DOHH2 (cell line): ENCODE measurements around the gene LETM1.

Experiments used
- H3F3A ChIP-seq: fragments of 200-600 bp; sonication (generic), shearing (Covaris generic); 2 replicates; pipeline ENCODE4 v1.6.0; 2016; ENCODE audit warnings: antibody characterized with exemption, mild to moderate bottlenecking; ENCODE audit not compliant: control insufficient read depth, insufficient read depth
- H3K27ac ChIP-seq: fragments of 200-600 bp; sonication (generic); 2 replicates; pipeline ENCODE4 v1.5.1; 2014; ENCODE audit warnings: low read depth, mild to moderate bottlenecking, low read length, moderate library complexity
- H3K27me3 ChIP-seq: fragments of 200-600 bp; sonication (generic); 2 replicates; pipeline ENCODE4 v1.6.1; 2014; ENCODE audit warnings: mild to moderate bottlenecking, low read length, mixed read lengths; ENCODE audit not compliant: control insufficient read depth
- H3K36me3 ChIP-seq: fragments of 200-600 bp; sonication (generic); 2 replicates; pipeline ENCODE4 v1.6.1; 2014; ENCODE audit warnings: mild to moderate bottlenecking, low read length, moderate library complexity, mixed read lengths; ENCODE audit not compliant: control insufficient read depth
- H3K4me1 ChIP-seq: fragments of 200-600 bp; sonication (generic); 2 replicates; pipeline ENCODE4 v1.6.1; 2014; ENCODE audit warnings: mild to moderate bottlenecking, low read length, mixed read lengths; ENCODE audit not compliant: control insufficient read depth
- H3K4me2 ChIP-seq: fragments of 200-600 bp; sonication (generic); 2 replicates; pipeline ENCODE4 v1.6.0; 2014; ENCODE audit warnings: mild to moderate bottlenecking, low read length, moderate library complexity
- H3K4me3 ChIP-seq: fragments of 200-600 bp; sonication (generic); 2 replicates; pipeline ENCODE4 v1.5.1; 2014; ENCODE audit warnings: mild to moderate bottlenecking, low read length, mixed read lengths
- H3K79me2 ChIP-seq: fragments of 200-600 bp; sonication (generic); 2 replicates; pipeline ENCODE4 v1.6.1; 2014; ENCODE audit warnings: mild to moderate bottlenecking, low read length, mixed read lengths; ENCODE audit not compliant: control insufficient read depth
- H3K9me2 ChIP-seq: fragments of 200-600 bp; sonication (generic); replicated peaks from 2 replicates; pipeline ENCODE4 v1.6.1; 2014; ENCODE audit warnings: mild to moderate bottlenecking, low read length, mixed read lengths; ENCODE audit not compliant: control insufficient read depth
- H3K9me3 ChIP-seq: fragments of 200-600 bp; sonication (generic); 2 replicates; pipeline ENCODE4 v1.6.1; 2014; ENCODE audit warnings: antibody characterized with exemption, low read length, mixed read lengths; ENCODE audit not compliant: control insufficient read depth, insufficient read depth
- H4K20me1 ChIP-seq: fragments of 200-600 bp; sonication (generic); 2 replicates; pipeline ENCODE4 v1.6.0; 2014; ENCODE audit warnings: low read depth, mild to moderate bottlenecking, antibody characterized with exemption, low read length, moderate library complexity; ENCODE audit not compliant: control insufficient read depth, insufficient read depth
- CTCF ChIP-seq: fragments of 200-600 bp; sonication (generic); IDR thresholded peaks from one replicate; pipeline ENCODE4 v1.5.1; 2014; ENCODE audit warnings: antibody characterized with exemption, mild to moderate bottlenecking, low read depth, low read length; ENCODE audit not compliant: poor library complexity, severe bottlenecking
- EZH2phosphoT487 ChIP-seq: fragments of 200-600 bp; sonication (generic); IDR thresholded peaks from 2 replicates; pipeline ENCODE4 v1.6.1; 2017; ENCODE audit warnings: borderline replicate concordance, mild to moderate bottlenecking, antibody characterized with exemption, low read length, moderate library complexity, mixed read lengths

The LETM1 gene

DNA sequence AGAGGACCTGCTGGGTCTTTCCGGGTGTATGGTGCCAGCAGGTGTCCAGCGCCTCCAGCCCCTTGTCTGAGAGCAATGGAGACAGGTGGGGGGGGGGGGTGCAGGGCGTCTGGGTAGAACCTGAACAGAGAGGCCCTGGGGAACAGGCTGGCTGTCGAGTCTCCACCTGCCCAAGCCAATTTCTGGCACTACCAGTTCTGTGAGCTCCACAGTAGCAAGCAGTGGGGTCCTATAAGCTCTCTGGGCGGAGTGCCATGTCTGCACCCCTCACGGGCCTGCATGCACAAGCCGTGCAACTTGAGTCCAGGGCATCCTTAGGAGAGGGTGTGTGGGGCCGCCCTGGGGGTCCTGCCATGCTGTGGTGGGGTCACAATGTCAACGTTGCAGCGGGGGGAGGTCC, 72.9 kb downstream of the LETM1 start:
- Histone ChIP-seq H3K9me3 (no peaks in the 10 kb centered on the region), H3K36me3 (no peaks in the 10 kb centered on the region), H4K20me1 (no peaks in the 10 kb centered on the region), H3K27me3 (no peaks in the 10 kb centered on the region), H3K79me2 (no peaks in the 10 kb centered on the region), H3K9me2 (no peaks in the 10 kb centered on the region), H3K4me1 (no peaks in the 10 kb centered on the region; the same call in 1 of the 2 replicates), H3K27ac (no peak overlapping the region), H3K4me2 (no peak overlapping the region), H3K4me3 (no peak overlapping the region), H3F3A (no peaks in the 10 kb centered on the region)
- TF ChIP-seq EZH2phosphoT487: no peak
- no peak for TF ChIP-seq CTCF

DNA sequence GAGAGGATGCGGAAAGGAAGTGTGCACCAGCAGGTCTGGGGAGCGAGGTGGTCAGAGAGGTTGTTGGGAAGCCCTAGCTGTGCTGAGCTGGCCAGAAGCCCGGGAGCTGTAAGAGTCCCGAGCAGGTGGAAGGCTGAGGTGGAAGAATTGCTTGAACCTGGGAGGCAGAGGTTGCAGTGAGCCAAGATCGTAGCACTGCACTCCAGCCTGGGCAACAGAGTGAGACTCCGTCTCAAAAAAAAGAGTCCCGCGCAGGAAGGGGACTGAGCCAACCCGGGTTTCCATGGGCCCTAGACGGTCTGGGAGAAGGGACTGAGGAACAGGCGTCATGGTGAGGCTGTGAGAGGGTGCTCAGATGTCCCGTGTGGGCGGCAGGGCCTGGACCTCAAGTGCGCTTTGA, 75.5 kb downstream of the LETM1 start:
- Histone ChIP-seq H3K4me3 (no peak overlapping the region), H3K27me3 (0 out of 2 replicates have a peak, but pooled peaks cover 2% of the 10 kb centered on the region), H3K4me1 (no peaks in the 10 kb centered on the region; the same call in 1 of the 2 replicates), H3F3A (no peaks in the 10 kb centered on the region), H3K79me2 (no peaks in the 10 kb centered on the region), H3K9me2 (no peaks in the 10 kb centered on the region), H3K9me3 (no peaks in the 10 kb centered on the region), H3K4me2 (no peak overlapping the region), H4K20me1 (no peaks in the 10 kb centered on the region), H3K36me3 (no peaks in the 10 kb centered on the region), H3K27ac (no peak overlapping the region)
- no peak for TF ChIP-seq EZH2phosphoT487
- no peak for TF ChIP-seq CTCF

GRCh38 chr4:1779588-1780382, 76.2 kb downstream of the LETM1 start:
- H3K4me1 ChIP-seq: no peaks in the 10 kb centered on the region; the same call in 1 of the 2 replicates
- no peaks in the 10 kb centered on the region for H3K9me3 ChIP-seq
- H3K27me3 ChIP-seq: 0 out of 2 replicates have a peak, but pooled peaks cover 2% of the 10 kb centered on the region
- H4K20me1 ChIP-seq: no peaks in the 10 kb centered on the region
- no peak for TF ChIP-seq EZH2phosphoT487
- TF ChIP-seq CTCF: no peak
- no peak overlapping the region for H3K4me2 ChIP-seq
- no peak overlapping the region for H3K4me3 ChIP-seq
- H3K79me2 ChIP-seq: no peaks in the 10 kb centered on the region
- H3K36me3 ChIP-seq: no peaks in the 10 kb centered on the region
- H3F3A ChIP-seq: no peaks in the 10 kb centered on the region
- H3K9me2 ChIP-seq: no peaks in the 10 kb centered on the region
- no peak overlapping the region for H3K27ac ChIP-seq
